GM12864 (cell line): Measurements from ENCODE around the gene BZW1.

Experiments
- DNase-seq: peaks from one replicate; pipeline ENCODE4 v3.0.0-alpha.2; 2011; ENCODE audit warnings: low read depth
- H3K4me3 ChIP-seq: 2 replicates; pipeline ENCODE4 v1.5.1; 2011; ENCODE audit warnings: mild to moderate bottlenecking, low read depth, low read length, control low read depth
- CTCF ChIP-seq: IDR thresholded peaks from 2 replicates; pipeline ENCODE4 v1.5.1; 2011; ENCODE audit warnings: low read depth, mild to moderate bottlenecking, moderate library complexity, low read length, control low read depth, inconsistent platforms; ENCODE audit errors: missing control alignments

The BZW1 gene

GRCh38 chr2:200834701-200835100, 23.0 kb downstream of the BZW1 start:
- no peak overlapping the region for H3K4me3 ChIP-seq
- no peak for TF ChIP-seq CTCF
- DNase-seq: no peak

- H3K4me3 ChIP-seq: no peak overlapping the region
- DNase-seq: no peak
- no peak for TF ChIP-seq CTCF
Measured at GRCh38 chr2:200839513-200839912, 27.8 kb downstream of the BZW1 start.

GRCh38 chr2:200843993-200844948, 32.6 kb downstream of the BZW1 start:
- no peak overlapping the region for H3K4me3 ChIP-seq
- TF ChIP-seq CTCF: no peak
- DNase-seq: no peak

GRCh38 chr2:200845194-200845593, 33.5 kb downstream of the BZW1 start:
- no peak for TF ChIP-seq CTCF
- H3K4me3 ChIP-seq: no peak overlapping the region
- no peak for DNase-seq

GRCh38 chr2:200845669-200846325, 34.1 kb downstream of the BZW1 start:
- no peak for DNase-seq
- no peak overlapping the region for H3K4me3 ChIP-seq

GRCh38 chr2:200847269-200847668, 35.6 kb downstream of the BZW1 start:
- TF ChIP-seq CTCF: no peak
- no peak overlapping the region for H3K4me3 ChIP-seq
- DNase-seq: no peak

More at GRCh38 chr2:200845669-200846325, 34.1 kb downstream of the BZW1 start:
- TF ChIP-seq CTCF: no peak
